ENCODE measurements around the gene SERPINA12. TPM values are rescaled to one million over a fixed set of nuclear protein-coding genes. Genes with fewer than 3 reads are reported as not detected.

Gene SERPINA12
- total and polyA plus RNA-seq, 2 of the 13 experiments (the other 11 are each of a cell fraction or from before 2014, with no cell fraction given), result 0.08 TPM; not detected in 1

DNA sequence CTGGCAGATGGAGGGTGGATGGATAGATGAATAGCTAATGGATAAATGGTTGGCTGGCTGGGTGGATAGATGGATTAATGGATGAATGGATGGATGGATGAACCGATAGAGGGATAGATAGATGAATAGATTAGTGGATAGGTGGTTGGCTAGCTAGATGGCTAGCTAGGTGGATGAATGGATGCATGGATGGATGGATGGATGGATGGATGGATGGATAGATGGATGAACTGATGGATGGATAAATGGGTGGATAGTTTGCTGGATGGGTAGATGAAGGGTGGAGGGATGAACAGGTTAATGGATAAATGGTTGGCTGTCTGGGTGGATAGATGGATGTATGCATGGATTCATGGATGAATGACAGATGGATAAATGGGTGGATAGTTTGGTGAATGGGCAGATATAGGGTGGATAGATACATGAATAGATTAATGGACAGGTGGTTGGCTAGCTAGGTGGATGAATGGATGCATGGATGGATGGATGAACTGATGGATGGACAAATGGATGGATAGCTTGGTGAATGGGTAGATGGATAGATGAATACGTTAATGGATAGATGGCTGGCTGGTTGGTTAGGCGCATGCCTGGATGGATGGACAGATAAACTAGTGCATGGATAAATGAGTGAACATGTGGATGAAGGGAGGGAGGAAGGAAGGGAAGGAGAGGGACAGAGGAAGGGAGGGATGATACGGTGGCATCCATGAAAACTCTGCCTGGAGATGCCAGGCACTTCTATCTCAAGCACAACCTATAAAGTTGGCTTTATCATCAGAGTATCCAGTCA is 41.3 kb downstream of the SERPINA12 start:
- Histone ChIP-seq H3K4me1 (ENCODE audit: insufficient read depth, low read length) (peaks cover 78% of the 10 kb centered on the region), H4K20me1 (ENCODE audit: insufficient read depth, low read length) (no peaks in the 10 kb centered on the region), H3K9ac (ENCODE audit: insufficient read depth, low read depth, low read length) (no peak overlapping the region), H3K36me3 (replicated peaks in 1 of 2; ENCODE audit: control insufficient read depth in 1 of 2, insufficient read depth in 2 of 2, low read length in 2 of 2) (no peaks in the 10 kb centered on the region), H2AFZ (ENCODE audit: low read length) (no peak overlapping the region), H3K79me2 (ENCODE audit: insufficient read depth, low read length) (no peaks in the 10 kb centered on the region), H3K9me3 (ENCODE audit: low read length) (no peaks in the 10 kb centered on the region), H3K27me3 (ENCODE audit: control insufficient read depth in 1 of 2, insufficient read depth in 2 of 2, low read length in 2 of 2) (no peaks in the 10 kb centered on the region), H3K4me2 (ENCODE audit: low read depth, low read length) (no peak overlapping the region), H3K4me3 (replicated peaks in 1 of 3; ENCODE audit: insufficient read depth in 1 of 3, low read depth in 2 of 3, low read length in 3 of 3) (no peak overlapping the region), H3K27ac (ENCODE audit: extremely low read length, insufficient read depth, low read length) (no peak overlapping the region)
- ChIA-PET CTCF (ENCODE audit: low intra/inter-chr PET ratio, low total read pairs) (no interaction called here), POLR2A (no interaction called here)
- in situ Hi-C loops (cut with HindIII; ENCODE audit: extremely low pct_ligation_motif_present, low pct_unique_long_range_greater_than_20kb), result no loop called here
- ATAC-seq (no peak), FAIRE-seq (no peak), DNase-seq (ENCODE audit: low spot score) (no peak)
- intact Hi-C loops (cut with micrococcal nuclease; ENCODE audit: unreplicated experiment), result no loop called here
- 94% methylated on average over 4 of the region's 4 CpGs for WGBS (ENCODE audit: low lambda C conversion rate)
- no TSS peak for BruUV-seq (replicated peaks)
- TF ChIP-seq GLI4 (CRISPR knock-in tag; IDR thresholded peaks at IDR 0.05; ENCODE audit: borderline replicate concordance) (no peak), LRRFIP1 (CRISPR knock-in tag; conservative IDR thresholded peaks at IDR 0.05) (no peak), ZNF335 (CRISPR knock-in tag; IDR thresholded peaks at IDR 0.05) (no peak), MAF1 (CRISPR knock-in tag; IDR thresholded peaks at IDR 0.05; ENCODE audit: borderline replicate concordance) (no peak)

Data from HepG2 (cell line).